HepG2 (cell line): ENCODE measurements around the gene OSBPL3. TPM values are rescaled to one million over a fixed set of nuclear protein-coding genes. Genes with fewer than 3 reads are reported as not detected.

Experiments
- ARNTL ChIP-seq: sonication (generic); formaldehyde crosslinking; IDR thresholded peaks from 2 replicates; pipeline ENCODE4 v1.4.0; 2020; ENCODE audit warnings: mild to moderate bottlenecking, missing genetic modification reagents
- ATF7 ChIP-seq, 2 experiments: fragments of 450-650 bp in 1 of 2; sonication (generic) in 1 of 2; formaldehyde crosslinking in 1 of 2; IDR thresholded peaks; 2 replicates each; pipeline versions ENCODE4 v1.4.0 to v1.6.1; 2016 to 2020; ENCODE audit warnings: antibody characterized with exemption in 1 of 2, mild to moderate bottlenecking in 1 of 2, missing genetic modification reagents in 1 of 2
- CREB1 ChIP-seq, 2 experiments: fragments of 450-650 bp in 1 of 2; IDR thresholded peaks; 2 replicates each; pipeline ENCODE4 v1.6.1; 2016 to 2017; ENCODE audit warnings: control low read depth in 1 of 2, mild to moderate bottlenecking in 1 of 2, missing compliant biosample characterization in 1 of 2, missing genetic modification characterization in 1 of 2
- FOSL2 ChIP-seq: sonication (generic); formaldehyde crosslinking; IDR thresholded peaks from 2 replicates; pipeline ENCODE4 v1.4.0; 2020; ENCODE audit warnings: missing genetic modification reagents
- FOXA3 ChIP-seq: IDR thresholded peaks from 2 replicates; pipeline ENCODE4 v1.6.1; 2016; ENCODE audit warnings: missing genetic modification reagents, missing compliant biosample characterization
- KDM2A ChIP-seq: sonication (generic); formaldehyde crosslinking; IDR thresholded peaks from 2 replicates; pipeline ENCODE4 v1.4.0; 2020; ENCODE audit warnings: low read depth, missing genetic modification reagents, borderline replicate concordance
- MAFG ChIP-seq: sonication (generic); formaldehyde crosslinking; IDR thresholded peaks from 2 replicates; pipeline ENCODE4 v1.5.1; 2020; ENCODE audit warnings: mild to moderate bottlenecking, missing genetic modification reagents
- MNT ChIP-seq: fragments of 450-650 bp; IDR thresholded peaks from 2 replicates; pipeline ENCODE4 v1.6.1; 2016
- MTF2 ChIP-seq: sonication (generic); formaldehyde crosslinking; IDR thresholded peaks from 2 replicates; pipeline ENCODE4 v1.5.0; 2020; ENCODE audit warnings: missing genetic modification reagents, borderline replicate concordance
- MXI1 ChIP-seq: IDR thresholded peaks from 3 replicates; pipeline ENCODE4 v1.6.1; 2012; ENCODE audit warnings: low read depth, low read length, inconsistent platforms, borderline replicate concordance
- NBN ChIP-seq: fragments of 450-650 bp; conservative IDR thresholded peaks from 2 replicates; pipeline ENCODE4 v1.6.1; 2017
- NR2F2 ChIP-seq: IDR thresholded peaks from 2 replicates; pipeline ENCODE4 v1.6.1; 2012; ENCODE audit warnings: low read depth, inconsistent platforms, borderline replicate concordance
- RFXAP ChIP-seq: sonication (generic); formaldehyde crosslinking; IDR thresholded peaks from 2 replicates; pipeline ENCODE4 v1.4.0; 2020; ENCODE audit warnings: missing genetic modification reagents, borderline replicate concordance
- RXRA ChIP-seq: sonication (generic); formaldehyde crosslinking; IDR thresholded peaks from 2 replicates; pipeline ENCODE4 v1.5.1; 2020; ENCODE audit warnings: missing genetic modification reagents
- SAP130 ChIP-seq: IDR thresholded peaks from 2 replicates; pipeline ENCODE4 v1.6.1; 2016; ENCODE audit warnings: low read depth
- SIX1 ChIP-seq: sonication (generic); formaldehyde crosslinking; IDR thresholded peaks from 2 replicates; pipeline ENCODE4 v1.4.0; 2020; ENCODE audit warnings: missing genetic modification reagents, borderline replicate concordance
- SOX5 ChIP-seq: IDR thresholded peaks from 2 replicates; pipeline ENCODE4 v1.6.1; 2016; ENCODE audit warnings: borderline replicate concordance
- ZBTB21 ChIP-seq: sonication (generic); formaldehyde crosslinking; IDR thresholded peaks from 2 replicates; pipeline ENCODE4 v1.4.0; 2020; ENCODE audit warnings: missing genetic modification reagents
- ZNF251 ChIP-seq: sonication (generic); formaldehyde crosslinking; IDR thresholded peaks from 2 replicates; pipeline ENCODE4 v1.9.0; 2021; ENCODE audit warnings: mild to moderate bottlenecking, missing genetic modification reagents
- ZNF296 ChIP-seq: sonication (generic); formaldehyde crosslinking; conservative IDR thresholded peaks from 2 replicates; pipeline ENCODE4 v1.5.0; 2020; ENCODE audit warnings: mild to moderate bottlenecking, missing genetic modification reagents
- ZNF468 ChIP-seq: sonication (generic); formaldehyde crosslinking; IDR thresholded peaks from 2 replicates; pipeline ENCODE4 v1.8.0; 2022; ENCODE audit warnings: mild to moderate bottlenecking, moderate library complexity, missing genetic modification reagents
- ZNF646 ChIP-seq: sonication (generic); formaldehyde crosslinking; IDR thresholded peaks from 2 replicates; pipeline ENCODE4 v1.9.0; 2021; ENCODE audit warnings: mild to moderate bottlenecking, missing genetic modification reagents
- ZNF674 ChIP-seq: sonication (generic); formaldehyde crosslinking; IDR thresholded peaks from 2 replicates; pipeline ENCODE4 v1.5.0; 2020; ENCODE audit warnings: low read depth, mild to moderate bottlenecking, missing genetic modification reagents
- ZSCAN29 ChIP-seq: sonication (generic); formaldehyde crosslinking; conservative IDR thresholded peaks from 2 replicates; pipeline ENCODE4 v1.4.0; 2020; ENCODE audit warnings: mild to moderate bottlenecking, missing genetic modification reagents
- polyA plus RNA-seq, 8 experiments: library from polyadenylated mRNA; depleted of rRNA in 3 of 8; stranded (reverse) in 7 of 8; unstranded in 1 of 8; fragments of >200 nt; fragmentation: Illumina TruSeq in 4 of 8; extraction: Trizol in 4 of 8; gene quantifications; 2 replicates each; pipeline versions ENCODE4 v1.2.1 to v1.2.3, GENCODE V29; 2011 to 2016; ENCODE audit warnings: low read depth in 4 of 8, missing spikeins in 1 of 8, mixed read lengths in 1 of 8; ENCODE audit not compliant: insufficient read depth in 1 of 8
- total RNA-seq, 5 experiments: library from RNA; depleted of rRNA; stranded (reverse); fragments of >200 nt; fragmentation: Illumina TruSeq; extraction: Trizol; gene quantifications; 2 replicates each; pipeline ENCODE4 v1.2.3, GENCODE V29; 2016; ENCODE audit warnings: low read depth in 1 of 5

Gene OSBPL3
- total and polyA plus RNA-seq, 2 of the 13 experiments (the other 11 are each of a cell fraction or from before 2014, with no cell fraction given) = 8.8 to 28.9 TPM

- TF ChIP-seq ZNF646 (CRISPR knock-in tag) (no peak; the same call in 1 of the 2 replicates), FOSL2 (CRISPR knock-in tag) (peak; percentile 93), ZNF468 (no peak), RFXAP (CRISPR knock-in tag) (no peak), ZNF674 (CRISPR knock-in tag) (no peak), ZNF296 (CRISPR knock-in tag) (no peak), CREB1 (IDR thresholded peaks at IDR 0.05) (no peak), CREB1 (CRISPR knock-in tag; IDR thresholded peaks at IDR 0.05) (peak; percentile 74), RXRA (CRISPR knock-in tag) (no peak; the same call in 1 of the 2 replicates), MXI1 (peak; percentile 17; the same call in 1 of the 3 replicates), MTF2 (CRISPR knock-in tag) (no peak), ZBTB21 (0 out of 2 replicates have a peak, but pooled peaks have one; percentile 31), ZSCAN29 (0 out of 2 replicates have a peak, but pooled peaks have one; percentile 59), MNT (no peak), KDM2A (no peak), MAFG (CRISPR knock-in tag) (no peak), NR2F2 (0 out of 2 replicates have a peak, but pooled peaks have one; percentile 31), SOX5 (CRISPR knock-in tag) (peak; percentile 51; the same call in 1 of the 2 replicates), SAP130 (CRISPR knock-in tag) (peak; percentile 66), ATF7 (IDR thresholded peaks at IDR 0.05) (peak; percentile 55), ATF7 (CRISPR knock-in tag; IDR thresholded peaks at IDR 0.05) (no peak; the same call in 1 of the 2 replicates), ARNTL (CRISPR knock-in tag) (no peak), SIX1 (peak; percentile 75; the same call in 1 of the 2 replicates), ZNF251 (CRISPR knock-in tag) (no peak), NBN (no peak), FOXA3 (CRISPR knock-in tag) (peak; percentile 66)
These were observed 45.3 kb upstream of the OSBPL3 start (continued) for GRCh38 chr7:25025218-25025671.
